Neural cell (in vitro differentiated cells): ENCODE measurements around the gene TMED8. TPM values are rescaled to one million over a fixed set of nuclear protein-coding genes. Genes with fewer than 3 reads are reported as not detected.

ENCODE experiments used
- H2AFZ ChIP-seq: fragments of 200-600, 300-800 bp; sonication (generic), shearing (Covaris generic); 2 replicates; pipeline ENCODE4 v1.6.0; 2014; ENCODE audit warnings: low read depth, mild to moderate bottlenecking, antibody characterized with exemption, low read length, moderate library complexity
- H3F3A ChIP-seq: fragments of 200-600 bp; shearing (Covaris generic); 2 replicates; pipeline ENCODE4 v1.6.1; 2016; ENCODE audit warnings: mild to moderate bottlenecking, moderate library complexity, mixed read lengths, antibody characterized with exemption, low read length; ENCODE audit not compliant: insufficient read depth, poor library complexity, severe bottlenecking
- H3K27ac ChIP-seq: fragments of 200-600, 300-800 bp; sonication (generic), shearing (Covaris generic); 2 replicates; pipeline ENCODE4 v1.5.1; 2014; ENCODE audit warnings: mild to moderate bottlenecking, low read length, moderate library complexity
- H3K27me3 ChIP-seq: fragments of 300-800, 200-600 bp; sonication (generic), shearing (Covaris generic); 2 replicates; pipeline ENCODE4 v1.6.0; 2014; ENCODE audit warnings: mild to moderate bottlenecking, low read depth, low read length, moderate library complexity; ENCODE audit not compliant: insufficient read depth
- H3K36me3 ChIP-seq: fragments of 300-800, 200-600 bp; sonication (generic), shearing (Covaris generic); 2 replicates; pipeline ENCODE4 v1.5.1; 2014; ENCODE audit warnings: mild to moderate bottlenecking, antibody characterized with exemption, low read length, moderate library complexity; ENCODE audit not compliant: insufficient read depth
- H3K4me2 ChIP-seq: fragments of 300-800, 200-600 bp; sonication (generic), shearing (Covaris generic); 2 replicates; pipeline ENCODE4 v1.6.0; 2014; ENCODE audit warnings: mild to moderate bottlenecking, low read length
- H3K4me3 ChIP-seq: fragments of 300-800, 200-600 bp; sonication (generic), shearing (Covaris generic); 2 replicates; pipeline ENCODE4 v1.5.1; 2014; ENCODE audit warnings: mild to moderate bottlenecking, low read length, moderate library complexity
- H3K79me2 ChIP-seq: fragments of 200-600 bp; shearing (Covaris generic); replicated peaks from 2 replicates; pipeline ENCODE4 v1.6.0; 2014; ENCODE audit warnings: mild to moderate bottlenecking, low read length, moderate library complexity; ENCODE audit not compliant: insufficient read depth
- H3K9ac ChIP-seq: fragments of 300-800, 200-600 bp; sonication (generic), shearing (Covaris generic); 2 replicates; pipeline ENCODE4 v1.6.1; 2016; ENCODE audit warnings: mild to moderate bottlenecking, low read length, mixed read lengths
- H3K9me2 ChIP-seq: fragments of 200-600 bp; shearing (Covaris generic); 2 replicates; pipeline ENCODE4 v1.6.1; 2016; ENCODE audit warnings: mild to moderate bottlenecking, low read length, mixed read lengths; ENCODE audit not compliant: insufficient read depth
- H3K9me3 ChIP-seq: fragments of 200-600, 300-800 bp; sonication (generic), shearing (Covaris generic); 2 replicates; pipeline ENCODE4 v1.6.1; 2016; ENCODE audit warnings: mild to moderate bottlenecking, mixed run types, low read length, moderate library complexity, mixed read lengths
- H4K20me1 ChIP-seq: fragments of 200-600 bp; shearing (Covaris generic); 2 replicates; pipeline ENCODE4 v1.6.1; 2016; ENCODE audit warnings: mild to moderate bottlenecking, mixed run types; ENCODE audit not compliant: insufficient read depth
- CTCF ChIP-seq: fragments of 450-650 bp; IDR thresholded peaks from 2 replicates; pipeline ENCODE4 v1.5.1; 2014; ENCODE audit warnings: antibody characterized with exemption, mild to moderate bottlenecking, moderate library complexity; ENCODE audit not compliant: poor library complexity, severe bottlenecking
- EP300 ChIP-seq: fragments of 450-650 bp; conservative IDR thresholded peaks from 2 replicates; pipeline ENCODE4 v1.6.1; 2014; ENCODE audit warnings: antibody characterized with exemption, mild to moderate bottlenecking, moderate library complexity; ENCODE audit not compliant: poor library complexity, severe bottlenecking
- EZH2 ChIP-seq: fragments of 200-600, 300-800 bp; shearing (Covaris generic), sonication (generic); IDR thresholded peaks from 2 replicates; pipeline ENCODE4 v1.6.1; 2014; ENCODE audit warnings: antibody characterized with exemption, low read length, borderline replicate concordance, mild to moderate bottlenecking; ENCODE audit not compliant: insufficient read depth, poor library complexity, severe bottlenecking
- MXI1 ChIP-seq: fragments of 450-650 bp; conservative IDR thresholded peaks from 2 replicates; pipeline ENCODE4 v1.6.1; 2014; ENCODE audit warnings: antibody characterized with exemption, mild to moderate bottlenecking; ENCODE audit not compliant: poor library complexity, severe bottlenecking
- POLR2AphosphoS5 ChIP-seq: IDR thresholded peaks from 2 replicates; pipeline ENCODE4 v1.6.1; 2012
- RAD21 ChIP-seq: fragments of 450-650 bp; conservative IDR thresholded peaks from 2 replicates; pipeline ENCODE4 v1.6.1; 2014; ENCODE audit warnings: antibody characterized with exemption, mild to moderate bottlenecking, moderate library complexity
- REST ChIP-seq: IDR thresholded peaks from 2 replicates; pipeline ENCODE4 v1.6.1; 2012; ENCODE audit warnings: borderline replicate concordance
- SMC3 ChIP-seq: fragments of 450-650 bp; conservative IDR thresholded peaks from 2 replicates; pipeline ENCODE4 v1.6.1; 2014; ENCODE audit warnings: antibody characterized with exemption, mild to moderate bottlenecking, moderate library complexity; ENCODE audit not compliant: poor library complexity
- TAF1 ChIP-seq: IDR thresholded peaks from 2 replicates; pipeline ENCODE4 v1.6.1; 2012; ENCODE audit warnings: low read depth
- polyA plus RNA-seq: library from polyadenylated mRNA; depleted of rRNA; stranded (reverse); fragments of >200 nt; gene quantifications from 2 replicates; pipeline ENCODE4 v1.2.3, GENCODE V29; 2014

TMED8 gene
- polyA plus RNA-seq, 1 donor from 2014 or later = 16.5 TPM

GRCh38 chr14:77306851-77307496 lies 69.9 kb downstream of the TMED8 start:
- Histone ChIP-seq H3K79me2 (no peaks in the 10 kb centered on the region), H3K4me2 (no peak overlapping the region), H3K4me3 (no peak overlapping the region), H3K9me2 (no peaks in the 10 kb centered on the region), H3K9me3 (no peaks in the 10 kb centered on the region), H4K20me1 (no peaks in the 10 kb centered on the region), H2AFZ (no peak overlapping the region), H3K36me3 (no peaks in the 10 kb centered on the region), H3K27me3 (no peaks in the 10 kb centered on the region), H3K27ac (no peak overlapping the region), H3K9ac (no peak overlapping the region), H3F3A (no peaks in the 10 kb centered on the region)
- no peak for TF ChIP-seq SMC3
- no peak for TF ChIP-seq EZH2
- TF ChIP-seq MXI1 = no peak
- no peak for TF ChIP-seq CTCF
- no peak for TF ChIP-seq RAD21
- no peak for TF ChIP-seq POLR2AphosphoS5
- no peak for TF ChIP-seq TAF1
- no peak for TF ChIP-seq REST
- TF ChIP-seq EP300 = no peak

DNA sequence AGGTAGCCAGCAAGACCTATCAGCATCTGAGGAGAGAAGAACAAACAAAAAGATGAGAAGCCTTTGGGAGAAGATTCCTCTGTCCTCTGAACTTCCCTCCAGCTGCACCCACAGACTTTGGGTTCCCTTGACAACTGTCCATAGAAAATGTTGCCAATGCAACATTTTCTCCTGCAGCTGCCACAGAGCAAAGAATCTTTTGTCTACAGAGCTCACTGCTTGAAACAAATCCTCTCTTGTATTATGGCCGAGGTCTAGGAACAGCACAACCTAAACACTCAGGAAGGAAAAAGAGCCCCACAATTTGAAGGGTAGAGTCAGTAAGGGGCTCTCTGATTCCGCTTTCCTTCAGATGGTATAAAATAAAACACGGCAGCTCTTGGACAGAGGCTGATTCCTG lies 70.5 kb downstream of the TMED8 start:
- Histone ChIP-seq H3K9me2 (no peaks in the 10 kb centered on the region), H4K20me1 (no peaks in the 10 kb centered on the region), H3K9ac (no peak overlapping the region), H3K27me3 (no peaks in the 10 kb centered on the region), H3K9me3 (no peaks in the 10 kb centered on the region), H3F3A (no peaks in the 10 kb centered on the region), H3K27ac (no peak overlapping the region), H3K36me3 (no peaks in the 10 kb centered on the region), H3K79me2 (no peaks in the 10 kb centered on the region), H3K4me2 (no peak overlapping the region), H3K4me3 (no peak overlapping the region), H2AFZ (no peak overlapping the region)
- TF ChIP-seq CTCF (no peak), RAD21 (no peak), TAF1 (no peak), EZH2 (no peak), POLR2AphosphoS5 (no peak), SMC3 (no peak), EP300 (no peak), MXI1 (no peak), REST (no peak)
